ENCODE data around the gene SEMA3G. TPM values are rescaled to one million over a fixed set of nuclear protein-coding genes. Genes with fewer than 3 reads are reported as not detected.
A peak's percentile ranks its signal among the peaks of the same experiment; 100 is the strongest.

Gene SEMA3G
- total RNA-seq, 1 experiment from 2014 or later: 1.3 TPM

DNA sequence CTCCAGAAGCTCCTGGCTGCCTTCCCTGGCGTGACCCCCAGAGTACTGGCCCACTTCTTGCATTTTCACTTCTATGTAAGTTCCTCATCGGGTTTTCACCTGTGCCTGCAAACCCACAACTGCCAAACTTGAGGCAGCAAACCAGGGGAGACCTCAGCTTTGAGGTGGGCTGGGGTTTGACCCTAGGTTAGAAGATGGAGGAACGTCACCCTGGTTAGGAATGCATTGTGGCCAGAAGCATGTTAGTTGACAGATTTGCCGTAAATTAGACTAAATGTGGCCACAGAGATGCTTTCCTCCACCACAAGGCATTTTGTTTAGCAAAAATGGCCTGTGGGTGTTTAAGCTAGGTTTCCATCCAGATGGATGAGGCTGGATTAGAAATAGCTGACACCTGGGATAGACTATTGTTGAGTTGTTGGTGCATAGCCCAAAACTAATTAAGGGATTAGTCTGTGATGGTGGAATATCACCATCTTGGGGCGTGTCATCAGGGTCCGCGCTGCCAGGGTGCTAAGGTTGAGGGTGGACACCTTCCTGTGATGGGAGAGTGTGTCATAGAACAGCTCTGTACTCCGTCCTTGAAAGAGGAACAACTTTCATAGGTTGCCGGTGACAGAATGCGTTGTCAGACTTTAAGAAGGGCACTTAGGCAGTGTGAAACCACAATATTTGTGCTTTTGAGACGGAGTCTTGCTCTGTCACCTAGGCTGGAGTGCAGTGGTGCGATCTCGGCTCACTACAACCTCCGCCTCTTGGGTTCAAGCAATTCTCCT is 14.1 kb upstream of the SEMA3G start:
- Histone ChIP-seq H3K4me1 (replicated peaks; ENCODE audit: insufficient read depth) (peaks cover 12% of the 10 kb centered on the region), H4K20me1 (ENCODE audit: insufficient read depth) (no peaks in the 10 kb centered on the region), H3K9me3 (ENCODE audit: insufficient read depth, low read depth) (no peaks in the 10 kb centered on the region), H3K79me2 (ENCODE audit: low read depth) (peaks cover 8% of the 10 kb centered on the region; the same call in 1 of the 2 replicates), H3K4me2 (no peak overlapping the region), H3K27me3 (ENCODE audit: insufficient read depth, low read depth) (no peaks in the 10 kb centered on the region), H3K9me2 (ENCODE audit: insufficient read depth) (no peaks in the 10 kb centered on the region), H3K27ac (no peak overlapping the region), H2AFZ (no peak overlapping the region), H3K36me3 (ENCODE audit: low read depth) (no peaks in the 10 kb centered on the region), H3K4me3 (no peak overlapping the region), H3F3A (ENCODE audit: insufficient read depth, low read depth) (peaks cover 11% of the 10 kb centered on the region; the same call in 1 of the 2 replicates)
- TSS peak; percentile 11 for BruUV-seq (replicated peaks)
- ChIA-PET CTCF (no interaction called here), POLR2A (ENCODE audit: unreplicated experiment) (no interaction called here)
- intact Hi-C loops (cut with micrococcal nuclease; ENCODE audit: unreplicated experiment): no loop called here
- DNase-seq: no peak
- TF ChIP-seq, protein P1, sequence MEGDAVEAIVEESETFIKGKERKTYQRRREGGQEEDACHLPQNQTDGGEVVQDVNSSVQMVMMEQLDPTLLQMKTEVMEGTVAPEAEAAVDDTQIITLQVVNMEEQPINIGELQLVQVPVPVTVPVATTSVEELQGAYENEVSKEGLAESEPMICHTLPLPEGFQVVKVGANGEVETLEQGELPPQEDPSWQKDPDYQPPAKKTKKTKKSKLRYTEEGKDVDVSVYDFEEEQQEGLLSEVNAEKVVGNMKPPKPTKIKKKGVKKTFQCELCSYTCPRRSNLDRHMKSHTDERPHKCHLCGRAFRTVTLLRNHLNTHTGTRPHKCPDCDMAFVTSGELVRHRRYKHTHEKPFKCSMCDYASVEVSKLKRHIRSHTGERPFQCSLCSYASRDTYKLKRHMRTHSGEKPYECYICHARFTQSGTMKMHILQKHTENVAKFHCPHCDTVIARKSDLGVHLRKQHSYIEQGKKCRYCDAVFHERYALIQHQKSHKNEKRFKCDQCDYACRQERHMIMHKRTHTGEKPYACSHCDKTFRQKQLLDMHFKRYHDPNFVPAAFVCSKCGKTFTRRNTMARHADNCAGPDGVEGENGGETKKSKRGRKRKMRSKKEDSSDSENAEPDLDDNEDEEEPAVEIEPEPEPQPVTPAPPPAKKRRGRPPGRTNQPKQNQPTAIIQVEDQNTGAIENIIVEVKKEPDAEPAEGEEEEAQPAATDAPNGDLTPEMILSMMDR (conservative IDR thresholded peaks at IDR 0.05): no peak
- no peak for TF ChIP-seq EZH2 (IDR thresholded peaks at IDR 0.05; ENCODE audit: low read depth)

DNA sequence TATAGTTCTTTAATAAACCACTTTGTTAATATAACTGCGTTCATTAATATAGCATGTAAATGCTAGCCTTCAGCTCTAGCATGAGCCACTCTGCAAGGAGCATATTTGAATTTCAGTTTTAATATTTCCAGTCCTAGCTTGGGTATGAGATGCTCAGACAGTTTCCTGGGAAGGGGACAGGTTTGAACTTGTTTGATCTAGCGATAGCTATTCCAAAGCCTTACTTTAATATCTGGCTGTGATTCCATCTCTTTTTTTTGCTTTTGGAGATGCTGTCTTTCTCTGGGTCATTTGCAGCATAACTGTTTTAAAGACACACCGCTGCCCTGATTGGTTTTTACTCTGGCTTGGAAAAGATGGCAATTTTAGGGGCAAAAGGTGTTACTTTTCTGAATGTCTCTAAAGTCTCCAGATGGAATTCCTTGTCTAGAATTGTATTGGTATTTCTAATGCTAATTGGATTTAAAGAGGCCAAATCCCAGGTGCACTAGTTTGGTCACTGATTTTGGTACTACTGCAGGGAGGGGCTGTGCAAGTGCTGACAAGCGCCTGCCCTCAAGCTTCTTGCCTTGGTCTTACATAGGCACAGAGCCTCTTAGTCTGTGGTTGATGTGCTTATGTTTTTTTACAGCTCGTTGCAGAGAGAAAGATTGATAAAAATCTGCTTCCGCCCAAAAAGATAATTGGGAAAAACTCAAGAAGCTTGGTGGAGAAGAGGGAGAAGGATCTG is 13.3 kb upstream of the SEMA3G start:
- Histone ChIP-seq H3K4me1 (replicated peaks; ENCODE audit: insufficient read depth) (peaks cover 19% of the 10 kb centered on the region), H4K20me1 (ENCODE audit: insufficient read depth) (no peaks in the 10 kb centered on the region), H3K27me3 (ENCODE audit: insufficient read depth, low read depth) (no peaks in the 10 kb centered on the region), H3K79me2 (ENCODE audit: low read depth) (peaks cover 8% of the 10 kb centered on the region; the same call in 1 of the 2 replicates), H3K9me3 (ENCODE audit: insufficient read depth, low read depth) (no peaks in the 10 kb centered on the region), H3K4me2 (no peak overlapping the region), H3K27ac (no peak overlapping the region), H3K4me3 (no peak overlapping the region), H2AFZ (no peak overlapping the region), H3K36me3 (ENCODE audit: low read depth) (no peaks in the 10 kb centered on the region), H3F3A (ENCODE audit: insufficient read depth, low read depth) (peaks cover 11% of the 10 kb centered on the region; the same call in 1 of the 2 replicates), H3K9me2 (ENCODE audit: insufficient read depth) (no peaks in the 10 kb centered on the region)
- TF ChIP-seq, protein P1 (conservative IDR thresholded peaks at IDR 0.05): no peak
- no peak for TF ChIP-seq EZH2 (IDR thresholded peaks at IDR 0.05; ENCODE audit: low read depth)
- no peak for DNase-seq
- intact Hi-C loops (cut with micrococcal nuclease; ENCODE audit: unreplicated experiment): no loop called here
- POLR2A ChIA-PET (ENCODE audit: unreplicated experiment): no interaction called here
- BruUV-seq (replicated peaks): no TSS peak
- CTCF ChIA-PET: no interaction called here

DNA sequence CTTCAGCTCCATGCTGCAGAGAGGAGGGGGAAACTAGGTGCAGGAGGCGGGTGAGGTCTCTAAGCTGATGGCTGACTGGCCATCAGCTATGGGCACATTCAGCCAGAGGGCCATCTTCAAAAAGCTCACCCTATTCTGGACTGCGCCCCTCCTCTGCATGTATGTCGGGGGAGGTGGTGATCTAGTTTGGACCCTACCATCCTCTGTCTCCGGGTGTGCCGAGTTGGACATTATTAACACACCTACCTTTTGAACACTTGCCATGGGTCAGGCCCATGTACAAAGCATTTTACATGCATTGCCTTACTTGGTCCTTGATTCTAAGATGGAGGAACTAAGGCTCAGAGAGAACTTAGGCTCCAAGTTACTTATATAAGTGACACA is 11.9 kb upstream of the SEMA3G start:
- no peak overlapping the region for H3K27ac ChIP-seq

More for the DNA sequence above, 11.9 kb upstream of the SEMA3G start:
- DNase-seq: no peak
- Histone ChIP-seq H3K9me2 (ENCODE audit: insufficient read depth) (no peaks in the 10 kb centered on the region), H3K4me3 (peak overlapping the region; percentile 81; the same call in 1 of the 2 replicates), H3K79me2 (ENCODE audit: low read depth) (peaks cover 8% of the 10 kb centered on the region; the same call in 1 of the 2 replicates), H3K4me2 (peak overlapping the region; percentile 77; the same call in 1 of the 2 replicates), H3K4me1 (replicated peaks; ENCODE audit: insufficient read depth) (peaks cover 25% of the 10 kb centered on the region), H4K20me1 (ENCODE audit: insufficient read depth) (no peaks in the 10 kb centered on the region), H3F3A (ENCODE audit: insufficient read depth, low read depth) (peaks cover 11% of the 10 kb centered on the region; the same call in 1 of the 2 replicates), H3K27me3 (ENCODE audit: insufficient read depth, low read depth) (no peaks in the 10 kb centered on the region), H3K36me3 (ENCODE audit: low read depth) (no peaks in the 10 kb centered on the region), H3K9me3 (ENCODE audit: insufficient read depth, low read depth) (no peaks in the 10 kb centered on the region), H2AFZ (no peak overlapping the region)
- CTCF ChIA-PET: no interaction called here
- TSS peak; percentile 11 for BruUV-seq (replicated peaks)
- intact Hi-C loops (cut with micrococcal nuclease; ENCODE audit: unreplicated experiment): no loop called here
- POLR2A ChIA-PET (ENCODE audit: unreplicated experiment): interaction anchor here (0.6 kb wide), 1 partner anchor 79 kb away, joined by 4 read pairs; the partner anchor contains the start of gene UQCC5
- TF ChIP-seq EZH2 (IDR thresholded peaks at IDR 0.05; ENCODE audit: low read depth): no peak
- TF ChIP-seq, protein P1 (conservative IDR thresholded peaks at IDR 0.05): no peak
